Activated CD4-positive, alpha-beta T cell treated with anti-CD3 and anti-CD28 coated beads, Interleukin-2, amount 10 ng/mL, durations not matched to agents 24 days and 14 days (primary cell): Measurements from ENCODE around the gene STX18. TPM values are rescaled to one million over a fixed set of nuclear protein-coding genes. Genes with fewer than 3 reads are reported as not detected.

Source experiments
- DNase-seq: peaks from one replicate; pipeline ENCODE4 v3.0.0; 2022
- H3K27ac Mint-ChIP-seq: one replicate; pipeline ENCODE4 v1.8.0; 2022; ENCODE audit warnings: mild to moderate bottlenecking, mixed read lengths
- H3K27me3 Mint-ChIP-seq: one replicate; pipeline ENCODE4 v1.8.0; 2022; ENCODE audit warnings: mixed read lengths
- H3K36me3 Mint-ChIP-seq: one replicate; pipeline ENCODE4 v1.8.0; 2022; ENCODE audit warnings: low read depth, mild to moderate bottlenecking, mixed read lengths
- H3K4me1 Mint-ChIP-seq: one replicate; pipeline ENCODE4 v1.8.0; 2021; ENCODE audit warnings: mixed read lengths
- H3K4me3 Mint-ChIP-seq: one replicate; pipeline ENCODE4 v1.8.0; 2022; ENCODE audit warnings: mild to moderate bottlenecking, moderate library complexity, mixed read lengths
- H3K9me3 Mint-ChIP-seq: one replicate; pipeline ENCODE4 v1.8.0; 2021; ENCODE audit warnings: mixed read lengths
- intact Hi-C: fragments of 100-400 bp; cut with micrococcal nuclease; formaldehyde crosslinking; loops from one replicate; pipeline ENCODE4 v1.15.1; 2023
- total RNA-seq: library from RNA; stranded (reverse); gene quantifications from 2 replicates; pipeline ENCODE4 v1.2.3, GENCODE V29; 2022

The STX18 gene
- total RNA-seq, 1 donor from 2014 or later = 35.6 TPM

DNA sequence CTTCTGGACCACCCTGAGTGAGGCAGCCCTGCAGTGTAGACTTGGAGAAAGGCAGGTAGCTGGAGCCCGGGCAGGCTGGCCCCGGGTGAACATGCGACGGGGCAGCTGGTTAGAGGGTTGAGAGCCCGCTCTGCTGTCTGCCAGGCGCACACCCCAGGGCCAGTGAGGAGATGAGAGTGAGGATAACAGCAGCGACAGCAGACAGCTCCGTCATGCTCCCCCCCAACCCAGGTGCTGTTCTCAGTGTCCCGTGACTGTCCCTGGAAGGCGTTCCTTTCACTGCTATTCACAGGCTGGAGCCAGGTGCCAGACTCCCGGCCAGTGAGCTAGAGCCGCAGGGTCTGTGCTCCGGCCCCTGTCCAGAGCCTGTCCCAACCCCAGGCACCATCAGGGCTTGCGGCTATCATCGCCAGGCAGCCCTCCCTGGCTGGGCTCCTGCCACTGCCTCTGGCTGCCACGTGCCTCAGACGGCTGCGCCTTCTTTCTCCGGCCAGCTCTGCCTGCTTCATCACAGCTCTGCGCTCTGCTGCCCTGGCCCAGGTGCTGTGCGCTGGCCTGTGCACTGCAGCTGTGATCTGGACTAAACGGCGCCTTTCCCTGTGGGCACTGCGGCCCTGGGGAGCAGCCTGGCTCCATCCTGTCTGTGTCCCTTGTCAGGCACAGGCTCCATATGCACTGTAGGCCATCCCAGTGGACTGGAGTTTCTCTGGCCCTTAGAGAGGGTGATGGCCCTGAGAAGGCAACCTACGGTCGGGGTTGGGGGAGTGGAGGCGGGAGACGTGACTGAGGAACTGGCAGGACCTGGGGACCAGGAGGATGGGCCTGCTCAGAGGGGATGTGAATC, 135.2 kb downstream of the STX18 start:
- H3K36me3 Mint-ChIP-seq = no peaks in the 10 kb centered on the region
- H3K27ac Mint-ChIP-seq = no peak overlapping the region
- no peak for DNase-seq
- no peaks in the 10 kb centered on the region for H3K4me1 Mint-ChIP-seq
- H3K4me3 Mint-ChIP-seq = no peak overlapping the region
- H3K27me3 Mint-ChIP-seq = no peaks in the 10 kb centered on the region
- no peaks in the 10 kb centered on the region for H3K9me3 Mint-ChIP-seq
- intact Hi-C loops = no loop called here

DNA sequence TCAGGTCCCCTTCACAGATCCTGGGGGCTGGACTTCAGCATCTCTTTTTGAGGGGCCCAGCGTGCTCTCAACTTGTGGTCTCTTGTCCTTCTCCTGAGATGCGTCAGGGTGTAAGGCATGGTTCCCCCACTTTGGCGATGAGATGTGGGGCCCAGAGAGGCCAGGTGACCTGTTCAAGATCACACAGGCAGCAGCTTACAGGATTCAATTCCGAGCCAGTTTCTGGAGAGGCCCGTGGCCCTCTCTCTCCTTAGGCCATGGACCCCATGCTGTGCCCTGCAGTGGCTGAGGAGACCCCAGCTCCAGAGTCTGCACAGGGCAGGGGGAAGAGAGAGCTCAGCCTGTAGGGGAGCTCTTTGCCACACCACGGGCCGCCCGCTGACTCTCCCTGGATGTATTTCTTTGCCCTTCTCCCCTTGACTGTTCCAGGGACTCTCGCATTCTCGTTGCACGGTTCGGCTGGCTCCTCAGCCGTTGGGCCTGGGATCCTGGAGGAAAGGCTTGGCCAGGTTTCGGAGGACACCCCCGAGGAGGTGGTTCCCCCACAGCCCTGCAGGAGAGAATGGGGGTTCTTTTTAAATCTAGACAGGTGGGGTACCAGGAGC, 136.4 kb downstream of the STX18 start:
- Mint-ChIP-seq H3K27ac (no peak overlapping the region), H3K27me3 (no peaks in the 10 kb centered on the region), H3K36me3 (no peaks in the 10 kb centered on the region), H3K4me1 (no peaks in the 10 kb centered on the region), H3K4me3 (no peak overlapping the region), H3K9me3 (no peaks in the 10 kb centered on the region)
- intact Hi-C loops = no loop called here
- DNase-seq = no peak

DNA sequence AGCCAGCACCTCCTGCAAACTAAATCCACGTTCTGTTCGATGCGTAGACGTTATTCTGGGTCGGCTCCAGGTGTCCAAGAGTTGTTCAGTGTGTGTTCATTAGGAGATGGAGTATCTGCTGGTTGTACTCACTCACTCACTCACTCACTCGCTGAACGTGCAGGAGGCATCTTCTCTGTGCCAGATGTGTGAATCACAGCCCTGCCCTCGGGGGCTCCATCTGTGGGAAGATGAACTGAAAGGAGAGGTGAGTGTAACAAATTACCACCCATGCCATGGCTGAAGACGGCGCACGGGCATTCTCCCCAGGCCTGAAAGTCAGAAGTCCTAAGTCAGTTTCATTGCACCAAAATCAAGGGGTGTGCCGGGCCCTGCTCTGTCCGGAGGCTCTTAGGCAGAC, 138.9 kb downstream of the STX18 start:
- Mint-ChIP-seq H3K9me3 (no peaks in the 10 kb centered on the region), H3K27me3 (peaks cover 2% of the 10 kb centered on the region), H3K4me1 (no peaks in the 10 kb centered on the region), H3K27ac (no peak overlapping the region), H3K4me3 (no peak overlapping the region), H3K36me3 (no peaks in the 10 kb centered on the region)
- intact Hi-C loops = no loop called here
- DNase-seq = no peak

DNA sequence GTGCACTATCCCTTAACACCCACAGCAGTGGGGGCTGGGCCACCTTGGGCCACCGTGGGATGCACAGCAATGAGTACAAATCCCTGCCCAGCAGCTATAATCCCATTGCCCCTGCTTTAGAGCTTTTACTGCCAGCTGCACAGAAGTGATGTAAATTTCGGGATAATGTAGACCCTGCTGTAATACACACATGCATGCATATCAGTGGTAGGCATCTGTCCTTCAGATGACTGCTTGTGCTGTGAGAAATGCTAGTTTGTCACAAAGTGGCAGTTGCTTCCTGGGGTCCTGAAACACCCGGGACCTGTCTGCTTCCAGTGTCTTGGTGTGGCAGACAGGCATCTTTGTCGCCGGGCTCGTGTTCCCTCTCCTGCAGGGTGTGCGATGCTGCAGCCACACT, 140.8 kb downstream of the STX18 start:
- intact Hi-C loops = no loop called here
- Mint-ChIP-seq H3K27me3 (peaks cover 4% of the 10 kb centered on the region), H3K4me3 (no peak overlapping the region)

DNA sequence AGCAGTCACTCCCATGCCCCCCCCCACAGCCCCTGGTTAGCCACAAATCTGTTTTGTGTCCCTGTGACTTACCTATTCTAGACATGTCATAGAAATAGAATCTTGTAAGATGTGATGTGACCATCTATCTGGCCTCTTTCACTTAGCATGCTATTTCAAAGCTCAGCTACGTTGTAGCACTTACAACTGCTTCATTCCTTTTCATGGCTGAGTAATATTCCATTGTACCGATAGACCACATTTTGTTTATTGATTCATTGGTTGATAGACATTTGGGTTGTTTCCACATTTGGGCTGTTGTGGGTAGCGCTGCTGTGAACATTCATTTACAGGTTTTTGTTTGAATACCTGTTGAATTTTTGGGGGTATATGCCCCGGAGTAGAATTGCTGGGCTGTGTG, 143.4 kb downstream of the STX18 start:
- H3K36me3 Mint-ChIP-seq = no peaks in the 10 kb centered on the region
- intact Hi-C loops = no loop called here
- no peak for DNase-seq
- H3K27me3 Mint-ChIP-seq = peaks cover 7% of the 10 kb centered on the region
- H3K9me3 Mint-ChIP-seq = no peaks in the 10 kb centered on the region
- H3K4me3 Mint-ChIP-seq = no peak overlapping the region
- H3K4me1 Mint-ChIP-seq = no peaks in the 10 kb centered on the region
- no peak overlapping the region for H3K27ac Mint-ChIP-seq

More for the DNA sequence above, 140.8 kb downstream of the STX18 start:
- no peaks in the 10 kb centered on the region for H3K4me1 Mint-ChIP-seq
- H3K36me3 Mint-ChIP-seq = no peaks in the 10 kb centered on the region
- H3K27ac Mint-ChIP-seq = no peak overlapping the region
- no peak for DNase-seq
- no peaks in the 10 kb centered on the region for H3K9me3 Mint-ChIP-seq

DNA sequence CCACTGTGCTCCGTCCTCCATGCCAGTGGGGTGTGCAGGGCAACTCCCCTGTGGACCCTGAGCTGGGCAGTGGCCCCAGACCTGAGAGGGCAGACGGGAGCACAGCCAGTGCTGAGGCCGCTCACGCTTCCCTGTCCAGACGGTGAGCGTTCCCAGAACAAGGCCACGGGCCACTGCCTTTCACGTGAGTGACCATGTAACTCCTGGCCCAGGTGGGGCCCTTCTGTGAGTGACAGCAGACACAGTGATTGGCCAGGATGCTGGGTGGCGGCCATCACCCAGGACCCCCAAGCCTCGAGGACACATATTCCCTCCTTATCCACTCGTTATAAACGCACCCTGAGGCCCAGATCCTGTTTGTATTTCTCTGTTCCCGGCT, 144.4 kb downstream of the STX18 start:
- no peak overlapping the region for H3K27ac Mint-ChIP-seq
- intact Hi-C loops = no loop called here
- H3K4me3 Mint-ChIP-seq = no peak overlapping the region
- no peaks in the 10 kb centered on the region for H3K4me1 Mint-ChIP-seq
- peaks cover 7% of the 10 kb centered on the region for H3K27me3 Mint-ChIP-seq
- no peaks in the 10 kb centered on the region for H3K9me3 Mint-ChIP-seq
- H3K36me3 Mint-ChIP-seq = no peaks in the 10 kb centered on the region
- DNase-seq = no peak

DNA sequence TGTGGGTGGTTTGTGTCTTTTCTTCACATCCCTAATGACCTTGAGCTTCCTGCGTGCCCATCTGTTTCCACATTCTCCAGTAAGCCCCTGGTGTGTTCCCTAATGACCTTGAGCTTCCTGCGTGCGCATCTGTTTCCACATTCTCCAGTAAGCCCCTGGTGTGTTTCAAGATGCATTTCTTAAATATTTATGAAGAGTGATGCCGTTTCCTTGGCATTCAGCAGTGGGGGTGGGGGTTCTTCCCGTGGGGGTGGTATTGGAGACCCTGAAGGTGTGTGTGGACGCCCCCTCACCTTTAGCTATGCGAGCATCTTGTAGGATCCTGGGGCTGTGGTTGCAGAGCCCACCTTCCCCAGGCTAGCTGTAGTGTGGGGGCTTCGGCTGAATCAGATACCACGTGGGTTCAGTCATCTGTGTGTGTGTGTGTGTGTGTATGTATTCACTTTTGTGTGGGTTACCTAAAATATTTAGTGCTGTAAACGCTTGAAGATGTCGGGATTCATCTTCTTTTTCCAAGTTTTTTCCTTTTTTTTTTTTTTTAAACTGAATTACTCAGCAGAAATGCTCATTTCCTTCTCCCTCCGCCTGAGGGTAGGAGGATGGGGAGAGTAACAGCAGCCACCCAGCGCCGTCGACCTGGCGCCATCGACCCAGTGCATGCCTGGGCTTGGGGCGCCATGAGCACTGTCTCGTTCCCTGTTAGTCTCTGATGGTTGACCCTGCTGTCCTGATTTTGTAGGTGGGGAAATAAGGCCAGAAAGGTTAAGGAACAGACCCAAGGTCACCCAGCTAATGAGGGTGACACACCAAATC, 145.0 kb downstream of the STX18 start:
- H3K4me3 Mint-ChIP-seq = no peak overlapping the region
- H3K4me1 Mint-ChIP-seq = no peaks in the 10 kb centered on the region
- no peak overlapping the region for H3K27ac Mint-ChIP-seq
- DNase-seq = no peak
- intact Hi-C loops = no loop called here
- no peaks in the 10 kb centered on the region for H3K9me3 Mint-ChIP-seq
- peaks cover 7% of the 10 kb centered on the region for H3K27me3 Mint-ChIP-seq
- H3K36me3 Mint-ChIP-seq = no peaks in the 10 kb centered on the region

DNA sequence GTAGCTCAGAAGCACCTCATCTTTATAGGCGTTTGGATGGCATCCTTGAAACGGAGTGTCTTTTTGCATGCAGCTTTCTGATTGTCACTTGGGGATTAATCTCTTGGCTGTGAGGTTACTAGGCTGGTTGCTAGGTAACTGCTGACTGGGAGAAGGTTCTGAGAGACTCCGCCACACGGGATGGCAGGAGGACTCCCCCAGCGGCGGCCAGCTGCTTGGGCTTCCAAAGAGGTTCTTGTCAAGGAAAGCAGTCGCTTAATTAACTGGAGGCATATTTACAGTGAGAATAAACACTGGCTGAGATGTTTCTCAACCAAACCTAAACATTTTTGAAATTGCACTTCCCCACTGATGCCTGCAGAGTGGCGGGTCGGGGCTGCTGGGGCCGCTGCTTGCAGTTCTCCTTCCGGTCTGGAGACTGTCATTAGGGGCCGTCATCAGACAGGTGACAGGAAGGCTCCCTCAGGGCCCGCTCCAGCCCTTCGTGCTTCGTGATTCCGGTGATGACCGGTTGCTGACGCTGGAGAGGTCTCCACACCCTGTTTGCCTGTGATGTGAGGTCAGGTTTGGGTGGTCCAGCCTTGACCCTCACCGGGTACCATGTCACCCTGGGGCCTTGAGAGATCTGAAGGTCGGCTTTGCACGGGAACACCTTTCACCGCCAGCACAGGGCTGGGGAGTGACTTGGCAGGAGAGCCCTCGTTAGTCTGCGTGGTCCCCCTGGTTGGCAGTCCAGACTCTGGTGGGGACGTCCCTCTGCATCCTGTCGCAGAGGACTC, 145.8 kb downstream of the STX18 start:
- no peaks in the 10 kb centered on the region for H3K4me1 Mint-ChIP-seq
- no peaks in the 10 kb centered on the region for H3K36me3 Mint-ChIP-seq
- no peak for DNase-seq
- H3K4me3 Mint-ChIP-seq = no peak overlapping the region
- no peaks in the 10 kb centered on the region for H3K9me3 Mint-ChIP-seq
- H3K27ac Mint-ChIP-seq = no peak overlapping the region
- peaks cover 7% of the 10 kb centered on the region for H3K27me3 Mint-ChIP-seq
- intact Hi-C loops = no loop called here

DNA sequence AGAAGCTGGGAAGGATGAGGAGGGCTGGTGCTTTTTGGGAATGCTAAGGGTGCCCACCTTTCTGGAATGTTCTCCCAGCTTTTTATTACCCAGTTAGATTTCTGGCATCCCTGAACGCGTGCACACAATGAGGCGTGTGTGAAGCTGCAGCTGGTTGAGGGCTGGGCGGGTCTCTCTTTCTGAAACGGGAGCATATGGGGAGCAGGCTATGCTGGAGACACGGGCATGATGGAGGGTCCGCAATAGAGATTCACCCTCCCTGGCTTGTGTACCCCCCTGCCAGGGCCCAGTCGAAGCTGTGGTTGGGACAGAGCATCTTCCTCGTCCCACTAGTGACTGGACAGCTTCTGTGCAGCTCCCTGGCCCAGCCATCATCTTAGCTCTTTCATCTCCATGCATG, 146.5 kb downstream of the STX18 start:
- DNase-seq = no peak
- H3K27ac Mint-ChIP-seq = no peak overlapping the region
- intact Hi-C loops = no loop called here
- H3K4me3 Mint-ChIP-seq = no peak overlapping the region
- H3K4me1 Mint-ChIP-seq = no peaks in the 10 kb centered on the region
- H3K9me3 Mint-ChIP-seq = no peaks in the 10 kb centered on the region
- peaks cover 7% of the 10 kb centered on the region for H3K27me3 Mint-ChIP-seq
- H3K36me3 Mint-ChIP-seq = no peaks in the 10 kb centered on the region

DNA sequence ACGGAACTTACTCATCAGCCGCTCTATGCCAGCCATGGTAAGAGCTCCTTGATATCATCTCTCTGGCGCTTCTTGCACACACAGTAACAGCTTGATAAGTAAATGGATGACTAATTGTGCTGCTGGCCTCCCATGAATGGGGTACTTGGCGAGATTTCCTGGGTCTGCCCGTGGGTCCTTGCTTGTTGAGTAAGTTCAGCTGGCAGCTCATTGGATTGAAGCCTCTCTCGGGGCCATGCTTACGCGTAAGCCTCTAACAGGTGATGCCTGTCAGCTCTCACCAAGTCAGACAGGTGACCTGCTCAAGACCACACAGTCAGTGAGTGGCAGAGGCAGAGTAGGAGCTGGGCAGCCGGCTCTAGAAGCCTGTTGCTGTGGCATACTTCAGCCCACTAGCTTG, 147.2 kb downstream of the STX18 start:
- intact Hi-C loops = no loop called here
- Mint-ChIP-seq H3K4me1 (no peaks in the 10 kb centered on the region), H3K27me3 (peaks cover 9% of the 10 kb centered on the region), H3K36me3 (no peaks in the 10 kb centered on the region), H3K4me3 (no peak overlapping the region), H3K27ac (no peak overlapping the region), H3K9me3 (no peaks in the 10 kb centered on the region)
- DNase-seq = no peak

DNA sequence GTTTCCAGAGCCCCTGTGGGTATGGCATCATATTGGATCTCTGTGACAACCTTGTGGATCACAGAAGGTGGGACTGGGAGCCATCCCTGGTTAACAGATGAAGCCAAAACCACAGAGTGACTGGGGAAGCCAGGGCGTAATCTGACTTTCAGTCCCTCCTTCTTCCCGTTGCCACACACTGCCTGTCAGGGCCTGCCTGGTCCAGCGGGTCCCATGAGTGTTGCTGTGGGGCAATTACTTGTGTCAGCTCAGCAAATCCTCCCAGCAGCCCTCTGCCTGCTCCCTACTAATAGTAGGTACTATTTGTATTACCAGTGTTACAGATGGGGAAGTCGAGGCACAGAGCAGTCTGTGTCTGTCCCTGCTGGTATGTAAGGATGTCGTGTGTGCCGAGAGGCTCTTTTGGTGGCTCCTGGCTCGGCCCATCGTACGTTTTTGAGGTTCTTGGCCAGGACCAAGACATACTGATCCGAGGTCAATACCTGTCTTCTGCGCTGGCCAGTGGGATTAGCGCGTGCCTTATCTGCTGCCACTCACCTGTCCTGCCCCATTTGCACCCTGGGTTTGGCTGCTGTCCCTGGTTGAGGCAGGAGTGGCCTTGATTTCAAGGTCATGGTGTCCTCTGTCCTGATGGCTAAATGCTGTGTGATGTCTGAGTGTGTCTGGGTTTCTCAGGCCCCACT, 149.2 kb downstream of the STX18 start:
- Mint-ChIP-seq H3K4me3 (no peak overlapping the region), H3K27ac (no peak overlapping the region), H3K27me3 (peaks cover 19% of the 10 kb centered on the region), H3K9me3 (no peaks in the 10 kb centered on the region), H3K4me1 (no peaks in the 10 kb centered on the region), H3K36me3 (no peaks in the 10 kb centered on the region)
- intact Hi-C loops = no loop called here
- no peak for DNase-seq

DNA sequence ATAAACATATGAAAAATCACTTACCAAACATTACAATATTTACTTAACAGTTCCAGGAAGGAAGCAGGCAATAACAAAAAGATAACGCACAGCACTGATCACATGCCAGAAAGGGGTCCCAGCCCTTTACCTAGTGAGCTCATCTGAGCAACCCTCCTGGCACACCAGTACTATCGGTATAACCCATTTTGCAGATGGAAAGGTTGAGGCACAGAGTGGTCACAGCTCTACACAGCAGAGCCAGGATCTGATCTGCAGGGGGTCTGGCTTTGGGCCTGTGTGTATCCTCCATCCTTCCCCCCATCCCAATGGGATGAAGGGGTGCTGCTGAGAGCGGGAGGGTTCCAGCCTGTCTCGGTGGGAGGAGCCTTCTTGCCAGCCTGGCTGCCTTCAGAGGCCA, 150.0 kb downstream of the STX18 start:
- intact Hi-C loops = no loop called here
- Mint-ChIP-seq H3K4me3 (no peak overlapping the region), H3K4me1 (no peaks in the 10 kb centered on the region), H3K36me3 (no peaks in the 10 kb centered on the region), H3K27ac (no peak overlapping the region), H3K27me3 (peaks cover 19% of the 10 kb centered on the region), H3K9me3 (no peaks in the 10 kb centered on the region)
- DNase-seq = no peak

DNA sequence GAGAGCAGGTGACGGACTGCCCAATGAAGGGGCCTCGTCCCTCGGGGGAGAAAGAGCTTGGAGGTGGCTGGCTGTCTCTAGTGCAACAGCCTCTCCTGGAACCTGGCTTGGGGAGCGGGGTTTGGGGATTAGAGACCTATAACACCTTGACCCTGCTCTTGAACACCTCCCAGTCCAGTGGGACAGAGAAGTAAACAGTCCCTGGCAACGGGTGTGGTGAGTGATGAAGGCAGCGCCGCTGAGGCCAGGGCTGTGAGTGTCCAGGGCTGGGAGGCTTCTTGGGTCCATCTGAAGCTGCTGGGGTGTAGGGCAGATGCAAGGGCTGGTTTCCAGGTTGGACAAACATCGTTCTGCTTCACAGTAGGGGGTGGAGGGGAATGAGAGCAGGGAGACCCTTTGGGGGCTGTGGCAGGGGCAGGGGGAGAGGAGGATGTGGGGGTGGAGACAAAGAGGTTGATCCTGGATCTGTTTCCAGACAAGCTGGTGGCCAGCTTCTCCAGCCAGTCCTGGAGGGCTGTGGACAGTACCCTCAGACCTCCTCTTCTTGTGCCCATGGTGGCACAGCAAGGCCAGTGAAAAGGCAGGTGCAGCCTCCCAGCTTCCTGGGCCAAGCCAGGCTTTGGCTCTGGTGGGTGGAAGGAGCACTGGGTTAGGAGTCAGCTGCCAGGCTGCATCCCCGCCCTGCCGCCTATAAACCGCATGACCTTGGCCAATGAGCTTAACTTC, 151.2 kb downstream of the STX18 start:
- Mint-ChIP-seq H3K9me3 (no peaks in the 10 kb centered on the region), H3K27me3 (peaks cover 22% of the 10 kb centered on the region), H3K4me3 (no peak overlapping the region), H3K27ac (no peak overlapping the region), H3K4me1 (peaks cover 3% of the 10 kb centered on the region), H3K36me3 (no peaks in the 10 kb centered on the region)
- DNase-seq = no peak
- intact Hi-C loops = no loop called here
